Astrocyte (in vitro differentiated cells and primary cell): ENCODE measurements around the gene IFNA16. TPM values are rescaled to one million over a fixed set of nuclear protein-coding genes. Genes with fewer than 3 reads are reported as not detected.
A peak's percentile ranks its signal among the peaks of the same experiment; 100 is the strongest.
"Not testable (repeated sequence)": the region's sequence is repeated elsewhere in the genome, so short reads cannot be mapped to it uniquely, and the experiment has no call there.

Source experiments
- DNase-seq: peaks from one replicate; pipeline ENCODE4 v3.0.0-alpha.2; 2010; ENCODE audit warnings: low read depth
- FAIRE-seq: peaks from 2 replicates; lab custom pipeline; 2011; peaks lifted over from hg19 to GRCh38; lab: Jason Lieb, UNC
- H2AFZ ChIP-seq: 2 replicates; pipeline ENCODE4 v1.6.0; 2012; ENCODE audit warnings: low read depth, low read length, inconsistent platforms
- H3K27ac ChIP-seq: 2 replicates; pipeline ENCODE4 v1.5.1; 2011; ENCODE audit warnings: low read depth, low read length, inconsistent platforms
- H3K27me3 ChIP-seq: 2 replicates; pipeline ENCODE4 v1.6.0; 2011; ENCODE audit warnings: low read length, inconsistent platforms; ENCODE audit not compliant: insufficient read depth
- H3K36me3 ChIP-seq: 2 replicates; pipeline ENCODE4 v1.5.1; 2011; ENCODE audit warnings: low read length, inconsistent platforms; ENCODE audit not compliant: insufficient read depth
- H3K4me1 ChIP-seq: 2 replicates; pipeline ENCODE4 v1.5.1; 2011; ENCODE audit warnings: low read length, inconsistent platforms; ENCODE audit not compliant: insufficient read depth
- H3K4me2 ChIP-seq: 2 replicates; pipeline ENCODE4 v1.6.0; 2012; ENCODE audit warnings: low read length, inconsistent platforms
- H3K4me3 ChIP-seq: 2 replicates; pipeline ENCODE4 v1.5.1; 2011; ENCODE audit warnings: low read depth, mild to moderate bottlenecking, low read length, inconsistent platforms; ENCODE audit not compliant: insufficient read depth
- H3K79me2 ChIP-seq: 2 replicates; pipeline ENCODE4 v1.6.0; 2012; ENCODE audit warnings: mild to moderate bottlenecking, low read length, inconsistent platforms; ENCODE audit not compliant: insufficient read depth
- H3K9ac ChIP-seq: 2 replicates; pipeline ENCODE4 v1.6.0; 2012; ENCODE audit warnings: mild to moderate bottlenecking, low read length, inconsistent platforms
- H3K9me3 ChIP-seq: 2 replicates; pipeline ENCODE4 v1.5.1; 2012; ENCODE audit warnings: low read depth, mild to moderate bottlenecking, low read length, inconsistent platforms; ENCODE audit not compliant: insufficient read depth
- H4K20me1 ChIP-seq: 2 replicates; pipeline ENCODE4 v1.6.0; 2012; ENCODE audit warnings: low read length, inconsistent platforms; ENCODE audit not compliant: insufficient read depth
- H3K27ac Mint-ChIP-seq: one replicate; pipeline ENCODE4 v1.8.0; 2021; ENCODE audit warnings: mild to moderate bottlenecking, mixed read lengths; ENCODE audit not compliant: unreplicated experiment
- H3K27me3 Mint-ChIP-seq: one replicate; pipeline ENCODE4 v1.8.0; 2021; ENCODE audit warnings: low read depth, mixed read lengths; ENCODE audit not compliant: unreplicated experiment
- H3K36me3 Mint-ChIP-seq: one replicate; pipeline ENCODE4 v1.8.0; 2021; ENCODE audit warnings: low read depth, mixed read lengths; ENCODE audit not compliant: unreplicated experiment
- H3K4me1 Mint-ChIP-seq: one replicate; pipeline ENCODE4 v1.8.0; 2021; ENCODE audit warnings: low read depth, mixed read lengths; ENCODE audit not compliant: unreplicated experiment
- H3K4me3 Mint-ChIP-seq: one replicate; pipeline ENCODE4 v1.8.0; 2021; ENCODE audit warnings: mild to moderate bottlenecking, moderate library complexity, mixed read lengths; ENCODE audit not compliant: unreplicated experiment
- H3K9me3 Mint-ChIP-seq: one replicate; pipeline ENCODE4 v1.8.0; 2021; ENCODE audit warnings: mild to moderate bottlenecking, mixed read lengths; ENCODE audit not compliant: unreplicated experiment
- CTCF ChIP-seq: IDR thresholded peaks from 2 replicates; pipeline ENCODE4 v1.5.1; 2011; ENCODE audit warnings: low read depth, mild to moderate bottlenecking, inconsistent platforms, low read length, moderate library complexity; ENCODE audit not compliant: insufficient read depth
- EZH2 ChIP-seq: IDR thresholded peaks from 2 replicates; pipeline ENCODE4 v1.6.1; 2012; ENCODE audit warnings: mild to moderate bottlenecking, low read length, inconsistent platforms; ENCODE audit not compliant: insufficient read depth
- total RNA-seq: library from RNA; stranded (reverse); gene quantifications from 2 replicates; pipeline ENCODE4 v1.2.1, GENCODE V29; 2021

The IFNA16 gene
- total RNA-seq, 1 donor from 2014 or later = not detected

- not testable (repeated sequence) for H3K4me1 Mint-ChIP-seq, H3K4me3 Mint-ChIP-seq, H3K79me2 ChIP-seq, H3K9me3 ChIP-seq, H3K36me3 Mint-ChIP-seq, H3K36me3 ChIP-seq, H3K9ac ChIP-seq, H3K9me3 Mint-ChIP-seq, H3K27ac ChIP-seq, H3K4me1 ChIP-seq, FAIRE-seq, H3K27me3 ChIP-seq, H2AFZ ChIP-seq, H4K20me1 ChIP-seq, H3K27ac Mint-ChIP-seq, H3K4me3 ChIP-seq
- DNase-seq = peak; percentile 16
- H3K4me2 ChIP-seq = peak overlapping the region; percentile 33
- H3K27me3 Mint-ChIP-seq = peaks cover 26% of the 10 kb centered on the region
- peak; percentile 68 for TF ChIP-seq CTCF
These were observed 18.6 kb upstream of the IFNA16 start for GRCh38 chr9:21235468-21236359.

GRCh38 chr9:21234153-21234687 lies 17.1 kb upstream of the IFNA16 start:
- Mint-ChIP-seq H3K4me3 (no peak overlapping the region), H3K36me3 (no peaks in the 10 kb centered on the region), H3K4me1 (no peaks in the 10 kb centered on the region), H3K27ac (no peak overlapping the region), H3K9me3 (no peaks in the 10 kb centered on the region), H3K27me3 (peaks cover 18% of the 10 kb centered on the region)
- Histone ChIP-seq H3K4me1 (no peaks in the 10 kb centered on the region), H3K9me3 (no peaks in the 10 kb centered on the region), H2AFZ (no peak overlapping the region), H3K4me3 (no peak overlapping the region), H3K27ac (no peak overlapping the region), H4K20me1 (no peaks in the 10 kb centered on the region), H3K79me2 (no peaks in the 10 kb centered on the region), H3K9ac (no peak overlapping the region), H3K27me3 (peaks cover 5% of the 10 kb centered on the region), H3K36me3 (no peaks in the 10 kb centered on the region), H3K4me2 (no peak overlapping the region)
- no peak for DNase-seq
- FAIRE-seq = no peak
- TF ChIP-seq CTCF (no peak), EZH2 (no peak)

- Histone ChIP-seq H4K20me1 (no peaks in the 10 kb centered on the region), H3K79me2 (no peaks in the 10 kb centered on the region), H3K36me3 (no peaks in the 10 kb centered on the region), H2AFZ (no peak overlapping the region), H3K4me3 (no peak overlapping the region), H3K27ac (no peak overlapping the region), H3K4me1 (no peaks in the 10 kb centered on the region), H3K9me3 (no peaks in the 10 kb centered on the region), H3K9ac (no peak overlapping the region), H3K27me3 (peaks cover 3% of the 10 kb centered on the region), H3K4me2 (no peak overlapping the region)
- H3K4me3 Mint-ChIP-seq = no peak overlapping the region
- no peak overlapping the region for H3K27ac Mint-ChIP-seq
- H3K9me3 Mint-ChIP-seq = no peaks in the 10 kb centered on the region
- H3K36me3 Mint-ChIP-seq = no peaks in the 10 kb centered on the region
- H3K4me1 Mint-ChIP-seq = no peaks in the 10 kb centered on the region
- no peak for DNase-seq
- peaks cover 18% of the 10 kb centered on the region for H3K27me3 Mint-ChIP-seq
- TF ChIP-seq CTCF (no peak), EZH2 (no peak)
- FAIRE-seq = no peak
These were observed 16.1 kb upstream of the IFNA16 start for GRCh38 chr9:21233258-21233657.
